ENCODE measurements around the gene RNF183. TPM values are rescaled to one million over a fixed set of nuclear protein-coding genes. Genes with fewer than 3 reads are reported as not detected.

The RNF183 gene
- total RNA-seq, 1 donor from 2014 or later: not detected

- DNase-seq (no peak), ATAC-seq (ENCODE audit: low read depth) (no peak)
- no peak overlapping the region for H3K4me3 Mint-ChIP-seq
- no peaks in the 10 kb centered on the region for H3K36me3 Mint-ChIP-seq (ENCODE audit: low read depth)
- ChIA-PET POLR2A (no interaction called here), CTCF (no interaction called here)
- no peaks in the 10 kb centered on the region for H3K9me3 Mint-ChIP-seq
- no peaks in the 10 kb centered on the region for H3K4me1 Mint-ChIP-seq
- peaks cover 1% of the 10 kb centered on the region for H3K27me3 Mint-ChIP-seq
- intact Hi-C loops (cut with micrococcal nuclease): no loop called here
- H3K27ac Mint-ChIP-seq: no peak overlapping the region
- no peak for TF ChIP-seq CTCF (IDR thresholded peaks at IDR 0.05)
Observed at GRCh38 chr9:113319054-113319453, 15.9 kb upstream of the RNF183 start.

- H3K4me3 Mint-ChIP-seq: no peak overlapping the region
- no peaks in the 10 kb centered on the region for H3K36me3 Mint-ChIP-seq (ENCODE audit: low read depth)
- intact Hi-C loops (cut with micrococcal nuclease): no loop called here
- ATAC-seq (ENCODE audit: low read depth): no peak
- no peaks in the 10 kb centered on the region for H3K4me1 Mint-ChIP-seq
- peaks cover 1% of the 10 kb centered on the region for H3K27me3 Mint-ChIP-seq
- TF ChIP-seq CTCF (IDR thresholded peaks at IDR 0.05): no peak
- H3K27ac Mint-ChIP-seq: no peak overlapping the region
- H3K9me3 Mint-ChIP-seq: no peaks in the 10 kb centered on the region
- ChIA-PET POLR2A (no interaction called here), CTCF (no interaction called here)
- DNase-seq: no peak
Observed at GRCh38 chr9:113317777-113318176, 14.6 kb upstream of the RNF183 start.

GRCh38 chr9:113316030-113316429, 12.9 kb upstream of the RNF183 start:
- H3K4me1 Mint-ChIP-seq: no peaks in the 10 kb centered on the region
- intact Hi-C loops (cut with micrococcal nuclease): no loop called here
- no peak for DNase-seq
- POLR2A ChIA-PET: no interaction called here
- no peak for ATAC-seq (ENCODE audit: low read depth)
- TF ChIP-seq CTCF (IDR thresholded peaks at IDR 0.05): no peak
- CTCF ChIA-PET: no interaction called here
- H3K36me3 Mint-ChIP-seq (ENCODE audit: low read depth): no peaks in the 10 kb centered on the region
- no peaks in the 10 kb centered on the region for H3K9me3 Mint-ChIP-seq
- H3K27ac Mint-ChIP-seq: no peak overlapping the region
- H3K4me3 Mint-ChIP-seq: no peak overlapping the region
- H3K27me3 Mint-ChIP-seq: peaks cover 1% of the 10 kb centered on the region

- ChIA-PET POLR2A (no interaction called here), CTCF (no interaction called here)
- TF ChIP-seq CTCF (IDR thresholded peaks at IDR 0.05): no peak
- Mint-ChIP-seq H3K27ac (no peak overlapping the region), H3K36me3 (ENCODE audit: low read depth) (no peaks in the 10 kb centered on the region), H3K9me3 (no peaks in the 10 kb centered on the region), H3K4me1 (no peaks in the 10 kb centered on the region), H3K27me3 (peaks cover 1% of the 10 kb centered on the region), H3K4me3 (no peak overlapping the region)
- intact Hi-C loops (cut with micrococcal nuclease): no loop called here
- ATAC-seq (ENCODE audit: low read depth): no peak
- no peak for DNase-seq
Observed at GRCh38 chr9:113315231-113315630, 12.1 kb upstream of the RNF183 start.

GRCh38 chr9:113313261-113313660, 10.1 kb upstream of the RNF183 start:
- H3K4me3 Mint-ChIP-seq: no peak overlapping the region
- H3K27ac Mint-ChIP-seq: no peak overlapping the region
- DNase-seq: no peak
- ChIA-PET CTCF (no interaction called here), POLR2A (no interaction called here)
- TF ChIP-seq CTCF (IDR thresholded peaks at IDR 0.05): no peak
- H3K27me3 Mint-ChIP-seq: peaks cover 1% of the 10 kb centered on the region
- H3K36me3 Mint-ChIP-seq (ENCODE audit: low read depth): no peaks in the 10 kb centered on the region
- H3K4me1 Mint-ChIP-seq: no peaks in the 10 kb centered on the region
- no peaks in the 10 kb centered on the region for H3K9me3 Mint-ChIP-seq
- ATAC-seq (ENCODE audit: low read depth): no peak
- intact Hi-C loops (cut with micrococcal nuclease): no loop called here

All from activated B cell treated with CpG ODN at 0.5 μM for 24 hours (primary cell).